Epithelial cell of proximal tubule (primary cell): ENCODE data around the gene MELTF. TPM values are rescaled to one million over a fixed set of nuclear protein-coding genes. Genes with fewer than 3 reads are reported as not detected.

Source experiments
- DNase-seq: peaks from one replicate; pipeline ENCODE4 v3.0.0-alpha.2; 2011; ENCODE audit warnings: low read depth
- H3K4me3 ChIP-seq: 2 replicates; pipeline ENCODE4 v1.5.1; 2011; ENCODE audit warnings: low read depth, mild to moderate bottlenecking, low read length
- CTCF ChIP-seq: conservative IDR thresholded peaks from 2 replicates; pipeline ENCODE4 v1.5.1; 2012; ENCODE audit warnings: low read depth, mild to moderate bottlenecking, low read length
- total RNA-seq: library from RNA; depleted of rRNA; stranded (reverse); fragments of >200 nt; gene quantifications from 2 replicates; pipeline ENCODE4 v1.2.3, GENCODE V29; 2015

Gene MELTF
- total RNA-seq, 1 donor from 2014 or later: 26.9 TPM

DNA sequence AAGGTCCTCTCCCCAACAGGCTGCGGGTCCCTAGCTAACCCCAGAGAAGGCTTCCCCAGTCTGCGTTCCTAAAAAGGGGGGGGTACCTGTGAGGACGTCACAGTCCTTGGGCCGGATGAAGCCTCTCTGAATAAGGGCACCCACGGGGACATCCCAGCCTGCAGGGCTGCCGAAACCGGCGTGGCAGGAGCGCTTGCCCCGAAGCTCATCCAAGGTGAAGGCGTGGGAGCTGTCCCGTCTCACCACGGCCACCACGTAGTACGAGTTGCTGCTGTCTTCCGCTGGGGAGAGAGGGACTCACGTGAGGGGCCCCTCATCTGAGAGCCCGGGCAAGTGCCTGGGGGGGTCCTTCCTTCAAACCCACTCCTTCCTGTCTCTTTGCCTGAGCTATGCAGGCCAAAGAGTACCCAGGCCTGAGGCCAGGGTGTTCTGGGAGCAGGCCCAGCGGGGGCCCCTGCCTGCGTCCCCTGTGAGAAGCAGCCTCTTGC lies 20.0 kb downstream of the MELTF start:
- H3K4me3 ChIP-seq: no peak overlapping the region
- DNase-seq: no peak
- no peak for TF ChIP-seq CTCF

DNA sequence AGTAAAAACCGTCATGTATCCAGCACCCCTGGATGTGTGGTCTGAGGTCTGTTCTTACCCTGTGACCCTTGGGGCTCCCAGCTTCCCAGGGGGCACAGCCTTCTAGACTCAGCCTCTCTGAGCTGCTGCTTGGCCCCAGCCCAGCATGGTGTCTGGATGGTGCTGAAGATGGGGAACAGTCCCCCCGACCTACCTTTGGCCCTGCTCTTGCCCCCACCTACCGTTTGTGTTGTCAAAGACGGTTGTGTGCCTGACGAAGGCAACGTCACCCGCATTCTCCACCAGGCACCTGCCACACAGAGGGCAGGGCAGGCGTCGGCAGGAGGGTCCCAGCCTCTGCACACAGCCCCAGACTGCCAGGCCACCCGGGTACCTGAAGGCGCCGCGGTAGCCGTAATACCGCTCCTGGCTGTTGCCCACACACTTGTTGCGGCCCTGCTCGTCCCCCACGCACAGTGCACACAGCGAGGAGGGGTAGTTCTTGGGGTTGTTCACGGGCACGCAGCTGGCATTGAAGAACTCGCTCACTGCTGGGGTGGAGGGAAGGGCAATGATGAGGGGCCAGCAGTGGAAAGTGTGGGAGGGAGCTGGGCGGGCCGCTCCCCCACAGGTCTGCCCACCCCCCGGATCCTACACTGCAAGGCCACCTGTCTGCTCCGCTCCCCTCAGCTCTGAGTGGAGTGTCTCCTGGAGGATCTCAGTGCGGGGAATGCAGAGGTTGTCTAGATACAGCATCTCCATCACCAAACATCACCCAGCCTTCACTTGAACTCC lies 21.0 kb downstream of the MELTF start:
- TF ChIP-seq CTCF: no peak
- no peak overlapping the region for H3K4me3 ChIP-seq

GRCh38 chr3:197007953-197008352 lies 21.7 kb downstream of the MELTF start:
- no peak for DNase-seq
- TF ChIP-seq CTCF: no peak
- no peak overlapping the region for H3K4me3 ChIP-seq

More for the DNA sequence above, 21.0 kb downstream of the MELTF start:
- DNase-seq: no peak

- DNase-seq: no peak
- no peak overlapping the region for H3K4me3 ChIP-seq
- no peak for TF ChIP-seq CTCF
Measured at GRCh38 chr3:197007296-197007940, 22.2 kb downstream of the MELTF start.

DNA sequence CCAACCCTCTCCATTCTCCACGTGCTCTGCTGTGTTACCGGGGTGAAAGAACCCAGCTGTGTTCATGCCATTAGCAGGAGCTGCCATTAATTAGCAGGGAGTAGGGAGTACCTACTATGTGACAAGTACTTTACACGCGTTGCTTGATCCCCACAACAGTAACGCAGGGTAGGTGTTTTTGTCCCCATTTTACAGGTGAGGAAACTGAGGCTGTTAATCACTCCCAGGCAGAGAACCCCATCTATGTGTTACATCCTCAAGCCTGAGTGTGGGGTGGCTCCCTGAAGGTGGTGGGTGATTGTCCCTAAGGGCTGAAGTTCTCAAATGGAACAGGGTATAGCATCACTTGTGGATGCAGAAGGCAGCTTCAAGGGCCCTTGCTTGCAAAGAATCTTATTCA lies 22.8 kb downstream of the MELTF start:
- TF ChIP-seq CTCF: no peak
- no peak overlapping the region for H3K4me3 ChIP-seq
- DNase-seq: no peak

DNA sequence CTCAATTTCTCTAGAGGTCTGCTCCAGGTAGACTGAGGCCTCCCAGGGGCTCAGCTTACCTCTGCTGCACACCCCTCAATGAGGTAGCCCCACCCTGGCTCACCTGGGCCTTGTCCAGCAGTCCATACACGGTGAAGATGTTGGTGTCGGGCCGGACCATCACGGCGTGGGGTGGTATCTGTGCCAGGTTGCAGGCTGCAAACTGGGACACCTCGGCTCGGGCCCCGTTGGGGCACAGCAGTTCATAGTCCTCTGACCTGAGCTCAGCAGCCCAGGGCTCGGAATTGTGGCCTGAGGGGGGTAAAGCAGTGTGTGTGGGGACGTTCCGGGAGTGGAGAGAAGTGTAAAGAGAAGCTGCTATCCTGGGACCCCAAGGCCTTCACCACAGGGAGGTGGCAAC lies 23.2 kb downstream of the MELTF start:
- no peak for DNase-seq
- no peak for TF ChIP-seq CTCF
- no peak overlapping the region for H3K4me3 ChIP-seq
